GM19395 (cell line): ENCODE results near the gene PYGO2.
"Not testable (repeated sequence)": the region's sequence is repeated elsewhere in the genome, so short reads cannot be mapped to it uniquely, and the experiment has no call there.

Experiments
- ATAC-seq: cut with Tn5 transposase; IDR thresholded peaks from one replicate; pipeline ENCODE4 v1.9.1; 2021; ENCODE audit warnings: mild to moderate bottlenecking, moderate library complexity; ENCODE audit not compliant: unreplicated experiment

PYGO2 gene

DNA sequence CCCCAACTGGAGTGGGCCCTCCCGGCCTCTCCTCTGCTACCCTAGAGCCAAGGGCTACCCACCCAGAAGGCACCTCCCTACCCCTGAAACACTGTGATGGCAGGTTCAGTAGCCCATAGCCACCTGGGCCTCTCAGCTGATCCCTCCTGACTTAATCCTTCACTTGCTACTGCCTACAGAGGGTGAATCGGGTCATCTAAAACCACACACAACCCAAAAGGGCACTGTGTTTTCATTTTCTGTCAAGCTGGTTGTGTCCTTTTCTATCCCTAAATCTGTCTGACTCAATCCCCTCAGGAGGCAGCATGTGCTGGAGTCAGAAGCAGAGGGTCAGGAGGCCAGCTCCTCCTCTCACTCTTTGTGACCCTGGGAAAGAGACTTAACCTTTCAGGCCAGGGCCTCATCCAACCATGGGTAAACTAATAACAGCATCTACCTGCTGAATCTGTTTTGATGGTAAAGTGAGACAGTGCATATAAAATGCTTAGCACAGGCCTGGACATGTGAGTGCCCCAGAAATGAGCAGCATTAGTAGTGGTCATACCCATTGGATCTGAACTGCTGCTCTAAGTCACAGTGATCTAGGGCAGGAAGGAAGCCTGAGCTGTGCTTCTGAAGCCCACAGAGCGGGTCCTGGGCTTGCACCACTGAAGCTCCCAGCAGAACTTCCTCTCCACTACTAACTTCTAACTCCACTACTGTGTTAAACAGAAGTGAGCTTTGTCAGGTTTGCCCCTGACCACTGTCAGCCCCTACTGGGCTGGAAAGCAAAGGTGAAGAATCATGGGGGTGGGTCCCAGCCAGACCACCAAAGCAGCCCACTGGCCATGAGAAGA, 36.0 kb downstream of the PYGO2 start:
- ATAC-seq = no peak

DNA sequence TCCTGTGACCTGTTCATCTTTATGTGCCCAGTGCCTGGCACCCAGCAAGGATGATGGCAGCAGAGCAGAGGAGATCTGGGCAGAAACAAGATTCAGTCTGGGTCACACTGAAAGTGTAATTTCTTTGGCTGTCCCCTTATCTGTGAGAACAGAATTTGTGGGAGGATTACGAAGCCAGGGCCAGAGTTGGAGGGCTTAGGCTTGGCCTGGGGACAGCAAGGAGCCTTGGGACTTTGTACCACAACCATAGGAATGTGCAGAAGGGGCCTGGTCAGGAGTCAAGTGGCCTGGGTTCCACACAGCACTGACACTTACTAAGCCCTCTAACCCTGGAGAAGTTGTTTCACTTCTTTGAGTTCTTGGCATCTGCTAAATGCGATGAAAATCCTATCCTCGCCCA, 37.9 kb downstream of the PYGO2 start:
- ATAC-seq = no peak

DNA sequence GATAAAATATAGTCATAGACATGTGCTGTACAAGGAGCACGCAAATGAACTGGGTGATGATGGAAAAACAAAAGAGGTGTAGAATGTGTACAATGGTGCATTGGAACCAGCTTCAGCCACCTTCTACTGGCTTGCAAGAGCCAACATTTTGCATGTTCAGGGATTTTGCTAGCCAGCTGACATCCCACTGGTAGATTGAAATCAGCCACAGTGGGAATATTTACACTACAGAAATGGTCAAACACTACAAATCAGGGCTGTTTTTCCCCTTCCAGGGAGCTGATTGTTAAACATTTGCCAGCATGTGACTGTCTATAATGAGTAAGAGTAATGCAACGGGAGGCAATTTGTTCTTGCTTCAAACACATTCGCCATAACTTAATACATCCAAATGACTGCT, 48.3 kb downstream of the PYGO2 start:
- ATAC-seq = no peak

DNA sequence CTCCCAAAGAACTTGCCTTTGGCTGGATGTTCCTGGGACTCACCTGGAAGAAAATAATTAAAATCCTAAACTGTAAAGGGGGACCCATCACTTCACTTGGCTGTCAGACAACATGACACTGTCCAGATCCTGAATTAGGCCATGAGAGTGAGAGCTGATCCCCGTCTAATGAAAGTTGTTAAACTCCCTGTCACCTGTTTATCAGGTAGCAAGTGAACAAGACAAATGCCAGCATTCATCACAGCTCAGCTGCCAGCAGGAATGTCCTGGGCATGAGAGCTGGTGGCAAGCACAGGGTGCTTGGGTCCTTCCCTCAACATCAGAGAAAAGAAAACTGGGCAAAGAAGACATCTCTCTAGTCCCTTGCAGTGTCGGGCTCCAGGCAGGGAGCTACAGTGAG, 48.8 kb downstream of the PYGO2 start:
- no peak for ATAC-seq

DNA sequence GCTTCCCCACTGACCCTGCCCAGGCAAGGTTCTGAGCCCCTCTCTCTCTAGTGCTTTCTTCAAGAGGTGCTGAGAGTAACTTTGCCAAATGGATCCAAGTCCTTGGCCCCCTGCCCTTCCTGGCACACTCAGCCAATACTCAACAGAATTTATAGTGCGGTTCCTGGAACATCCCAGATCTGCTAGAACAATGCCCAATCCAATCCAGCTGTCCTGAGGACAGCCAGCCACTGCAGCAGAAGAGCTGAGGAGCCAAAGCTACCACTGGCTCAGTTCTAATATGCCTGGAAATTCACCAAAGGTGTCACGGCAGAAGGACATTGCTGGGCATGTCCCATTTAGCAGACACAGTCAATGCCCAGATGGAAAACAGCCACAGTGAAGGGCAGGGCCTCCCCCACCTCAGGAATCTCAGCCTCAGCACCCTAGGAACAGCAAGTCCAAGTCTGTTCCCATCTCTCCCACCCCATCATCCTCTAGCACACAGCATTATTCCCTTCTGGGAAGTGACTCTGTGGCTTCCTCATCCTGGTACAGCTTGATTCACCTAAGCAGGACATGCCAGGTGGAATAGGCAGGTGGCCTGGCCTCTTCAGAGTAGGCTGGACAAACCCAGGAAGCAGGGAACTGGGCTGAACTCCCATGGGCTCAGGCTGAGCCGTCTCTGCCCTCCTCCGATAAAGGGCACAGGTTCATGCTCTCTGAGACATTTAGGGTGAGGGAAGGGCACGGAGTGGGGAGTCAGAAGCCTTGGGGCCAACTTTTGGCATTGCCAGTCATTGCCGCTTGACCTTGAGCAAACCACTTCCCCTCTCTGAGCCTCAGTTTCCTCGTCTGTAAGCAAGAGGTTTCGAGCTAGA, 49.7 kb downstream of the PYGO2 start:
- no peak for ATAC-seq

DNA sequence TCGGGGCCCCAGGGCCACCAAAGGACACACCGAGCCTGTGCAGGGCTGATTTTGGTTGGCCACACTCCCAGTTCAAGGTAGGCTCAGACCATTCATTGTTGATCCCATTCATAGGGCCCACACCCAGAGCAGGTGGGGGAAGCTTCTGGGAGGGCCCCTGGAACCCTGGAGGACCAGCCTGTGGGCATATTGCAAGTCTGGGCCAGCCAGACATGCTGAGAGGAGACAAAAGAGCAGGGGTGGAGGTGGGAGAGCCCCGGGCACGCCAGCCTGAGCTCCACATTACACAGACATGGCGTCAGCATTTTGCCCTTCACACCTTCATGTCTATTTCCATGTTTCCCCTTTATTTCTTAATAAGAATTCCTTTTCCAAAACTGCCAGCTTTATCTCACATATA, 50.7 kb downstream of the PYGO2 start:
- no peak for ATAC-seq

DNA sequence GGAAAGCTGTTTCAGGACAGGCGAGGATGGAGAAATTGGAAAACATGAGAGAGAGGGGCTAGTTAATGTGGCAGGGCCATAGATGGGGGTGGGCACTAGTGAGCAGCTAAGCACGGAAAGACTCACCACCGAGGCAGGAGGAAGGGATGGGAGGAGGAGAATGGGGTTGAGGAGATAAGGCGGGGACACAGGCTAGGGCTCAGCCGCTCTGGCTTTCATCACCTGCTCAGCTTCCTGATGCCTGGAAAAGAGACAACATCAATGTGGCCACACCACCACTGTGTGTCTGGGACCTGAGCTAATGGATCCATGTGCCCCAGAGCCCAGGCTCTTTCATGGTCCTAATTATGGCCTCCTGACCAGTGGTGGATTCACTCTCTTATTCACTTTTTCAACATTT, 52.6 kb downstream of the PYGO2 start:
- ATAC-seq = no peak

DNA sequence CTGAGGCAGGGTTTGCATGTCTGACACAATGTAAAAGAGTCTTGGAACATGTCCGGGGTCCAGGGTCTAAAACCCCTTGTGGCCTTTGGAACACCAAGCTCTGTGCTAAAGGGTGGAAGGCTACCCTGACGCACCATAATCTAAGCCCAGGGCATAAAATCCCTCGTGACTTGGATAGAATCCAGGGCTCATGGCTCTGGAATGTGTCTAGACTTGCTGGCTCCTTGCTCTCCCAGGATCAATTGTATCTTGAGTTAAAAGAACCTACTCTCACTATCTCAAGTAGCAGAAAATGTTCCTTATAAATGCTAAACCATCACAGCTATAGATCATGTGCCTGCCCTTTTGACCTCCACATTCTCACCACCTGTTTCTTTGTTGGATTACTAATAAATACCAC, 53.5 kb downstream of the PYGO2 start:
- ATAC-seq = not testable (repeated sequence)
